NCI-H524 treated with DMSO at 0.1 percent for 48 hours (cell line): ENCODE results near the gene PIEZO1.

Experiments
- DNase-seq: peaks from one replicate; lab custom pipeline; 2025; lab: John Stamatoyannopoulos, UW

The PIEZO1 gene

DNA sequence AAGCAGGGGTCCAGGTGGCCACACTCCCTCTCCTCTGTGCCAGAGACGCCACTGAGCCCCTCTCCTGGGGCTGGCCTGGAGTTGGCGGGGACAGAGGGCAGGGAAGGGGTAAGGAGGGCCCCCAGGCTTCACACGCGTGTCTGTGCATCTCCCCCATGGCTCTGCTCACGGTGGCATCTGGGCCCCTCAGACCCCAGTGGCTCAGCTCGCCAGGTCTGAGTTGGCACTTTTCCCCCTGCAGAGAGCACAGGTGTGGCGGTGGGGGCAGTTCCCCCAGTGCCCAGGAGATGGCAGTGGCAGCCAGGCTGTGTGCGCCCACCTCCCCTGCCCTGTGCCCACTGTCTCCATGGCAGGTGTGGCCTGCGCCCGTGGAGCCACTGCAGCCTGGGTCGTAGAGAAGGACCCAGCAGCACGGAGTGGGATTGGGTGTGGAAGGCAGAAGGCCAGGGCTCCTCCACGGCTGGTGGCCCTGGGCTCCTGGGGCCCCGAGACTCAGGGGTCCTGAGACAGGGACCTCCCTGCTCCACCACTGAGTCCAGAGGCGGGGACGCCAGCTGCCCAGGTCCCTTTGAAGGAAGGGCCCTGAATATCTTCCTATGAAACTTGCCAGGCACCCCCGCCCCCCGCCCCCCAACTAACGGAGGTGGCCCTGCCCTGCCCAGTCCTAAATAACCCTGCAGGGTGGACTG lies 31.0 kb upstream of the PIEZO1 start:
- DNase-seq = no peak

- DNase-seq = no peak
These were observed 30.2 kb upstream of the PIEZO1 start for GRCh38 chr16:88815227-88815626.

DNA sequence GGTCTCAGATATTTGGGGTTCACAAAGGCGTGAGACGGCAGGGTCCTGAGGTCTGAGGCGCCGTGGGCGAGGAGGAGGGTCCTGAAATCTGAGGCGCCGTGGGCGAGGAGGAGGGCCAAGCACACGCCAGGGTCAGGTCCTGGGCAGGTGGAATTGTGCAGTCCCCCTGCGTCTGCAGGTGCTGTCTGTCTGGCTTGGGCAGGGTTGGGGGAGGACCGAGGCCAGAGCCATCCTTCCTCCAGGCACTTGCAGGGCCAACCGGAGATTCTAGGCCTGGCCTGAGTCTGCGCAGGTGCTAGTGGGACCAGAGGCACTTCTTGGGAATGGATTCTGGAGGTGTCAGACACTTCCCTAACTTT lies 29.1 kb upstream of the PIEZO1 start:
- DNase-seq = no peak

DNA sequence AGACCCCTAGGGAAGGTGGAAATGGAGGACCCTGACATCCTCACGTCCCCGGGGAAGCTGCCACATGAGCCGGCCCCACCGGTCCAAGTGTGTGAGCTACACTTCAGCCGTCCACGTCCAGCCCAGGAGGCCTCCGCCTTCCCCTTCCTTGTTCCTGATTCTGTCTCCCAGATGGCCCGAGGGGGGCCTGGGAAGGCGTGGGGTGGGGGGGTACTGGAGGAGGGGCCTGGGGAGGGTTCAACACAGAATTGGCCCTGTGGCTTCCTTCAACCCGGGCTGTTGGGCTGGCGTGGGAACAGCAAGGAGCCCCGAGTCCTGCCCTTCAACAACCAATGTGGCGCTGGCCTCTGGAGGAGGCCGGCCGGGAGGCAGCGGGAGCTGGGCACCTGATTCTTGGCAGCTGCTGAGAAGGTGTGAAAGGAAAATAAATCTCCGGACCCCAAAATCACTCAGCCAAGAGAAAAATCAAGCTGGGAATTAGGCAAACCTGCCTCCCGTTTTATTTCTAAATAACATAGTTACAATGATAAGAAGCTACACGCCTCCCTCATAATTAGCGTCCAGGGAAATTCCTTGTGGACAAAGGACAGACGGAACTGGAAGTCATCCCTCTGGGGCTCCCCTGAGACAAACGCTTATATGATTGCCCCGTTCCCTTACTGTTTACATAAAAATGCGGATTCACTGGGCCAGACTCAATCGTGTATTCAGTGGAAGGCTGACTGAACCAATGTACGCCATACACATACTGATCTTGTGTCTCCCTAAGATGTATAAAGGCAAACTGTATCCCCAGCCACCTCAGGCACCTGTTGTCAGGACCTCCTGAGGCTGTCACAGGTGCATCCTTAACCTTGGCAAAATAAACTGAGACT lies 28.5 kb upstream of the PIEZO1 start:
- DNase-seq = no peak

- DNase-seq = no peak
These were observed 27.7 kb upstream of the PIEZO1 start for GRCh38 chr16:88812513-88813268.

GRCh38 chr16:88811769-88812512 lies 26.9 kb upstream of the PIEZO1 start, which contains the start of gene APRT:
Gene APRT, minus strand, starts transcription at chr16:88811928. Its CDS starts 29 bp downstream, at chr16:88811899.
- DNase-seq = peak; percentile 37

- peak; percentile 13 for DNase-seq
These were observed 26.1 kb upstream of the PIEZO1 start for GRCh38 chr16:88810912-88811768.

GRCh38 chr16:88810166-88810911 lies 25.3 kb upstream of the PIEZO1 start:
- DNase-seq = no peak

GRCh38 chr16:88809676-88810165 lies 24.7 kb upstream of the PIEZO1 start:
- DNase-seq = no peak

GRCh38 chr16:88809068-88809675 lies 24.2 kb upstream of the PIEZO1 start:
- no peak for DNase-seq

DNA sequence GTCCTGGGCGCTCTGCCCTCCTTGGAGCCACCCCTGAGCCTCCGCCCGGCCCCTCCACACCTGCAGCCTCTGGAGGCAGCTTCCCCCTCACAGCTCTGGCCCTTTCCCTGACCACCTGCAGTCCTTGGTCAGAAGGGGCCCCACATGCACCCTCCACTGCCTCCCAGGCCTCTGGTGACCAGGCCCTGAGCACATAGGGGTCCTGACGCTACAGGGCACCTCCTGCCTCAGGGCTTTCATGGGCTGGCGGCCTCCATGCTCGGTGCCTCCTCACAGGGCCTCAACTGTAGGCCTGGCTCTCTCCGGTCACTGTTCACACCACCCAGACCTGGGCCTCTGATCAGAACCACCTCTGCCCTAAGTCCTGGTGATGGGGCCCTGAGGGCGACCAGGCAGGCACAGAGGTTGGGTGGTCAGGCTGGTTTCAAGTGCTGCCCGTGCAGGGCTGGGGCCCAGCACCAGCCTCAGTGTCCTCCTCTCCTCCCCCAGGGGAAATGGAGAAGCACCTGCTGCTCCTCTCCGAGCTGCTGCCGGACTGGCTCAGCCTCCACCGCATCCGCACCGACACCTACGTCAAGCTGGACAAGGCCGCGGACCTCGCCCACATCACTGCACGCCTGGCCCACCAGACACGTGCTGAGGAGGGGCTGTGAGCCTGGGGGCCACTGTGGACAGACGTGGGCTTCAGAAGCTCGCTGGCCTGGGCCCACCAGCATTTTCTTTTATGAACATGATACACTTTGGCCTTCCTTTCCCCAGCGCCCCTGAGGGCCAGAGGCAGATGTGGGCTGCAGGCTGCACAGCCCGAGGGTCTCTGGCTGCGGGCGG lies 22.8 kb upstream of the PIEZO1 start:
- no peak for DNase-seq

- no peak for DNase-seq
These were observed 22.2 kb upstream of the PIEZO1 start for GRCh38 chr16:88807142-88807625.

DNA sequence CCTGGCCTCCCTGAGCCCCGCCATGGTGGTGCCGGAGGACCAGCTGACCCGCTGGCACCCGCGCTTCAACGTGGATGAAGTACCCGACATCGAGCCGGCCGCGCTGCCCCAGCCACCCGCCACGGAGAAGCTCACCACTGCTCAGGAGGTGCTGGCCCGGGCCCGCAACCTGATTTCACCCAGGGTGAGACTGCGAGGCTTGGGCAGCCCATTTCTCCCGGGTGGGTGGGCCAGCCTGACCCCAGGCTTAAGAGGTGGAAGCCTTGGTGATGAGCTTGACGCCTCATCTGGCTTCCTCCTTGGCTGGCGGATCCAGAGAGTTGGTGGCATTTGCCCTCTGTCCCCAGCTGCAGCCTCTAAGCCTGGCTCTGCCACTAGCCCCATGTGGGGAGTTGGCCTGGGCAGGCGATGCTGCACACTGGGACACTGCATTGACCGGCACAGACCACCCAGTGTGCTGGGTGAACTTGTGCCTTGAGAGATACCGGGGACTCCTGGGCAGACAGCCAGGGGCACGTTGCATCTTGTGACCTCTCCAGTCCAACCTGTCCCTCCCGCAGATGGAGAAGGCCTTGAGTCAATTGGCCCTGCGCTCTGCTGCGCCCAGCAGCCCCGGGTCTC lies 21.6 kb upstream of the PIEZO1 start:
- no peak for DNase-seq

DNA sequence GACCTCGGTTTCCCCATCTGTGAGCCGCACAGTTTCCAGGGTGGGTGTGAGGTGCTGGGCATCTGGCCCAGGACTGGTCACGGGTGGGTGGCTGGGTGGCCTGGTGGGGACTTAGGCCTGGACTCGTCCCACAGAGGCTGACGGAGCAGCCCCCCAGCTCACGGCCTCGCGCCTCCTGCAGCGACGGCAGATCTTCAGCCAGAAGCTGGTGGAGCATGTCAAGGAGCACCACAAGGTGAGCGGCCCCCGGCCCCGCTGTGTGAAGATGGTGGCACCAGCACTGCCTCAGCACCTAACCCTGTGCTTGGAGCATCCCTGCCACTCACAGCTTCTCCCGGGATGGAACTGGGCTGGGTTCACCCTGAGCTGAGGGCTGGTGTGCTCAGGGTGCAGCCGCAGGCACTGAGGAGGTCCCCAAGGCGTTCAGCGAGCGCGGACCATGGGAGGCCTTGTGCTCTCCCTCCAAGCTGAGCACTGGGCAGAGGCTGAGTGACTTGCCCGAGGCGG lies 20.9 kb upstream of the PIEZO1 start:
- no peak for DNase-seq

GRCh38 chr16:88805340-88805715 lies 20.3 kb upstream of the PIEZO1 start:
- no peak for DNase-seq

DNA sequence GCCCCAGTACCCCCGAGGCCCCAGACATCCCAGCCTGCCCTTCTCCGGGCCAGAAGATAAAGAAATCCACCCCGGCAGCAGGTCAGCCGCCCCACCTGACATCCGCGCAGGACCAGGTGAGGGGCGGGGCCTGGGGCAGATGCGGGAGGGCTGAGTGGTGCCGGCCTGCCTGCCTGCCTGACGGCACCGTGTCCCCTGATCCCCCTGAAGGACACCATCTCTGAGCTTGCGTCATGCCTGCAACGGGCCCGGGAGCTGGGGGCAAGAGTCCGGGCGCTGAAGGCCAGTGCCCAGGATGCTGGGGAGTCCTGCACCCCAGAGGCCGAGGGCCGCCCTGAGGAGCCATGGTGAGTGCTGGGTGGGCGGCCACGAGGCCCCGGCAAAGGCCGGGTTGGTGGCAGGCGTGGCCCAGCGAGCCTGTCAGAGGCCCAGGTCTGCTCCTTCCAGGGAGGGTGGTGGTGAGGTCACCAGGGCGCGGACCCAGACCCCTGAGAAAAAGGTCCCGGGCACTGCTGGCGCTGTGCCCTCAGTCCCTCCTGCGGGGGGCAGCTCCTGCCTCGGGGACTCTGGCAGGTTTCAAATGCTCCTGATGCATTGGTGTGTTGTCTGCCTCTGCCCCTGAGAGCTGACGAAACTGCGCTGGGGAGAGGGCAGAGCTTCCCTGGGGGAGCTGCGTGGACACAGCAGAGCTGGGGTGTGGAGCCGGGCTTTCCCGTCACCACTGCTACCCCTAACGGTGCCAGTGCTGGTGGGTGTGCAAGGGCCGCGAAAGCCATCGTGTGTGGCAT lies 19.7 kb upstream of the PIEZO1 start:
- DNase-seq = no peak

DNA sequence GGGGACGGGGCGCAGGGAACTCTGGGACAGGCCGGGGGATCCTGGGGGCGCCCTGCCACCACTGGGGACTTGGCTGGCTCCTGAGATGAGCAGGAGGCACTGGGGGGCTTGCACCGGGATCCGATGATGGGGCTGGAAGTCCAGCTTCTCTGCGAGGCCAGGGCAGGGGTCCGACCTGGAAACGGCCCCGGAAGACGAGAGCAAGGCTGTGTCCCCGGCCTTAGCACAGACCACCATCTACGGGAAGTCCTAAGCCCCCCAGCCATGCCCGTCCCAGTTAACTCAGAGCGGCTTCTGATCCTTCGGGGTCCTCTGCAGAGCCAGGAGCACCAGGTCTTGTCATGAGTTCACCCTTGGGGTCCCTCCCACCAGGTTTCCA lies 19.1 kb upstream of the PIEZO1 start:
- no peak for DNase-seq
